ENCODE results near the gene TAS1R1. TPM values are rescaled to one million over a fixed set of nuclear protein-coding genes. Genes with fewer than 3 reads are reported as not detected.

Gene TAS1R1
- total and polyA plus RNA-seq, 9 of the 15 experiments (the other 6 are each of a cell fraction or from before 2014, with no cell fraction given), result 0.06 TPM; not detected in 8

DNA sequence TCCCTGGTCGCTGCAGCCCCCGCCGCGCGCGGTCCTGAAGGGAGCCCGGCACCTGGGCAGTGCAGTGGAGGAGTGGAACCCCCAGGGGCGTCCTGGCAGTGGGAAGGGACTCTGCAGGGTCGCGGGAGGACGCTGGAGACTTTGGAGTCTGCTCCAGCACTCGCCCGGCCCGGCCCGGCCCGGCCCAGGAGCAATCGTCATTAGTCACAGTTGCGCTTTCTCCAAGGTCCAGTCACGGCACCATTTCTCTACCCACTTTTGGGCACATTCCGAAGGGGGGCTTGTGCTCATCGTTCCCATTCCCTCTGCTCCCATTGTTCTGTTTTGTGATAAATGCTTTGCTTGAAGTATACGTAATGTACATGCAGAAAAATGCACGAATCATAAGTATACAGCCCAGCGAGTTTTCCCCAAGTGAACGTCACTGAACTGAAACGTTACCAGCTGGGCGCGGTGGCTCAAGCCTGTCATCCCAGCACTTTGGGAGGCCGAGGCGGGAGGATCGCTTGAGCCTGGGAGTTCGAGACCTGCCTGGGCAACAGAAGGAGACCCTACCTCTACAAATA lies 70.6 kb downstream of the TAS1R1 start (continued):
- TF ChIP-seq TEAD1 (CRISPR knock-in tag; IDR thresholded peaks at IDR 0.05) (0 out of 4 replicates have a peak, but pooled peaks of 1 of the 2 experiments have one; percentile 33), KLF6 (CRISPR knock-in tag; IDR thresholded peaks at IDR 0.05; ENCODE audit: borderline replicate concordance) (no peak), SAP30 (IDR thresholded peaks at IDR 0.05; ENCODE audit: borderline replicate concordance, insufficient read depth, low read depth, low read length, poor library complexity, severe bottlenecking) (peak; percentile 19), PHB (CRISPR knock-in tag; IDR thresholded peaks at IDR 0.05) (0 out of 2 replicates have a peak, but pooled peaks have one; percentile 13), DDX20 (tag; IDR thresholded peaks at IDR 0.05; ENCODE audit: low read depth) (no peak), ZNF695 (CRISPR knock-in tag; IDR thresholded peaks at IDR 0.05) (no peak), ERF (CRISPR knock-in tag; IDR thresholded peaks at IDR 0.05) (no peak), SIN3A (IDR thresholded peaks at IDR 0.05; ENCODE audit: borderline replicate concordance in 2 of 2, control insufficient read depth in 1 of 2, low read depth in 2 of 2, low read length in 2 of 2) (peak; percentile 17 to 31; a peak in 2 of 4 replicates), POLR3A (IDR thresholded peaks at IDR 0.05; ENCODE audit: borderline replicate concordance, extremely low read depth, insufficient read depth, insufficient read length) (no peak), ZNF263 (CRISPR knock-in tag; IDR thresholded peaks at IDR 0.05; ENCODE audit: borderline replicate concordance) (peak; percentile 40; the same call in 1 of the 2 replicates), THRAP3 (IDR thresholded peaks at IDR 0.05; ENCODE audit: borderline replicate concordance) (no peak), SMARCA4 (IDR thresholded peaks at IDR 0.05) (peak; percentile 31; the same call in 1 of the 2 replicates)
- TF ChIP-seq, protein P1, sequence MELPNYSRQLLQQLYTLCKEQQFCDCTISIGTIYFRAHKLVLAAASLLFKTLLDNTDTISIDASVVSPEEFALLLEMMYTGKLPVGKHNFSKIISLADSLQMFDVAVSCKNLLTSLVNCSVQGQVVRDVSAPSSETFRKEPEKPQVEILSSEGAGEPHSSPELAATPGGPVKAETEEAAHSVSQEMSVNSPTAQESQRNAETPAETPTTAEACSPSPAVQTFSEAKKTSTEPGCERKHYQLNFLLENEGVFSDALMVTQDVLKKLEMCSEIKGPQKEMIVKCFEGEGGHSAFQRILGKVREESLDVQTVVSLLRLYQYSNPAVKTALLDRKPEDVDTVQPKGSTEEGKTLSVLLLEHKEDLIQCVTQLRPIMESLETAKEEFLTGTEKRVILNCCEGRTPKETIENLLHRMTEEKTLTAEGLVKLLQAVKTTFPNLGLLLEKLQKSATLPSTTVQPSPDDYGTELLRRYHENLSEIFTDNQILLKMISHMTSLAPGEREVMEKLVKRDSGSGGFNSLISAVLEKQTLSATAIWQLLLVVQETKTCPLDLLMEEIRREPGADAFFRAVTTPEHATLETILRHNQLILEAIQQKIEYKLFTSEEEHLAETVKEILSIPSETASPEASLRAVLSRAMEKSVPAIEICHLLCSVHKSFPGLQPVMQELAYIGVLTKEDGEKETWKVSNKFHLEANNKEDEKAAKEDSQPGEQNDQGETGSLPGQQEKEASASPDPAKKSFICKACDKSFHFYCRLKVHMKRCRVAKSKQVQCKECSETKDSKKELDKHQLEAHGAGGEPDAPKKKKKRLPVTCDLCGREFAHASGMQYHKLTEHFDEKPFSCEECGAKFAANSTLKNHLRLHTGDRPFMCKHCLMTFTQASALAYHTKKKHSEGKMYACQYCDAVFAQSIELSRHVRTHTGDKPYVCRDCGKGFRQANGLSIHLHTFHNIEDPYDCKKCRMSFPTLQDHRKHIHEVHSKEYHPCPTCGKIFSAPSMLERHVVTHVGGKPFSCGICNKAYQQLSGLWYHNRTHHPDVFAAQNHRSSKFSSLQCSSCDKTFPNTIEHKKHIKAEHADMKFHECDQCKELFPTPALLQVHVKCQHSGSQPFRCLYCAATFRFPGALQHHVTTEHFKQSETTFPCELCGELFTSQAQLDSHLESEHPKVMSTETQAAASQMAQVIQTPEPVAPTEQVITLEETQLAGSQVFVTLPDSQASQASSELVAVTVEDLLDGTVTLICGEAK (IDR thresholded peaks at IDR 0.05), result 0 out of 2 replicates have a peak, but pooled peaks have one; percentile 16
- TF ChIP-seq, protein P1 (CRISPR knock-in tag; IDR thresholded peaks at IDR 0.05), result no peak
- TF ChIP-seq, protein P2, sequence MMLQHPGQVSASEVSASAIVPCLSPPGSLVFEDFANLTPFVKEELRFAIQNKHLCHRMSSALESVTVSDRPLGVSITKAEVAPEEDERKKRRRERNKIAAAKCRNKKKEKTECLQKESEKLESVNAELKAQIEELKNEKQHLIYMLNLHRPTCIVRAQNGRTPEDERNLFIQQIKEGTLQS (IDR thresholded peaks at IDR 0.05), result no peak
- TF ChIP-seq, protein P2 (CRISPR knock-in tag; conservative IDR thresholded peaks at IDR 0.05), result no peak
- TF ChIP-seq, protein P3, sequence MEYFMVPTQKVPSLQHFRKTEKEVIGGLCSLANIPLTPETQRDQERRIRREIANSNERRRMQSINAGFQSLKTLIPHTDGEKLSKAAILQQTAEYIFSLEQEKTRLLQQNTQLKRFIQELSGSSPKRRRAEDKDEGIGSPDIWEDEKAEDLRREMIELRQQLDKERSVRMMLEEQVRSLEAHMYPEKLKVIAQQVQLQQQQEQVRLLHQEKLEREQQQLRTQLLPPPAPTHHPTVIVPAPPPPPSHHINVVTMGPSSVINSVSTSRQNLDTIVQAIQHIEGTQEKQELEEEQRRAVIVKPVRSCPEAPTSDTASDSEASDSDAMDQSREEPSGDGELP (CRISPR knock-in tag; IDR thresholded peaks at IDR 0.05; ENCODE audit: borderline replicate concordance), result peak; percentile 83
